Natural killer cell (primary cell): ENCODE results near the gene CYSRT1. TPM values are rescaled to one million over a fixed set of nuclear protein-coding genes. Genes with fewer than 3 reads are reported as not detected.
A peak's percentile ranks its signal among the peaks of the same experiment; 100 is the strongest.

ENCODE experiments used
- ATAC-seq, 3 donors: fragments of 150-1000 bp in 2 of 3; fragments of 200-7000 bp in 1 of 3; cut with Tn5 transposase; 1 replicate in 1 of 3; 2 replicates in 2 of 3; pipeline ENCODE4 v1.10.0; 2021; ENCODE audit warnings: mild to moderate bottlenecking in 2 of 3, moderate library complexity in 2 of 3
- DNase-seq, 2 donors: peaks; one replicate each; pipeline versions ENCODE4 v3.0.0 to v3.0.0-alpha.2; 2013 to 2021; ENCODE audit warnings: mixed read lengths in 1 of 2
- H3K27ac ChIP-seq: one replicate; pipeline ENCODE4 v1.5.1; 2013; ENCODE audit warnings: mild to moderate bottlenecking, low read length
- H3K27me3 ChIP-seq: one replicate; pipeline ENCODE4 v1.6.1; 2013; ENCODE audit warnings: low read length; ENCODE audit not compliant: control insufficient read depth, insufficient read depth
- H3K36me3 ChIP-seq: one replicate; pipeline ENCODE4 v1.6.1; 2013; ENCODE audit warnings: low read length; ENCODE audit not compliant: control insufficient read depth, insufficient read depth
- H3K4me1 ChIP-seq: one replicate; pipeline ENCODE4 v1.6.1; 2013; ENCODE audit warnings: low read length; ENCODE audit not compliant: control insufficient read depth, insufficient read depth
- H3K4me3 ChIP-seq: one replicate; pipeline ENCODE4 v1.5.1; 2013; ENCODE audit warnings: low read length
- H3K9me3 ChIP-seq: one replicate; pipeline ENCODE4 v1.6.1; 2013; ENCODE audit warnings: low read length; ENCODE audit not compliant: control insufficient read depth, insufficient read depth
- H3K27ac Mint-ChIP-seq, 2 donors: one replicate each; pipeline ENCODE4 v1.8.0; 2022; ENCODE audit warnings: mild to moderate bottlenecking in 2 of 2, mixed read lengths in 2 of 2, moderate library complexity in 1 of 2
- H3K27me3 Mint-ChIP-seq, 2 donors: one replicate each; pipeline ENCODE4 v1.8.0; 2022; ENCODE audit warnings: low read depth in 2 of 2, mixed read lengths in 2 of 2
- H3K36me3 Mint-ChIP-seq: one replicate; pipeline ENCODE4 v1.8.0; 2022; ENCODE audit warnings: mixed read lengths
- H3K4me1 Mint-ChIP-seq, 2 donors: one replicate each; pipeline ENCODE4 v1.8.0; 2022; ENCODE audit warnings: mixed read lengths in 2 of 2
- H3K4me3 Mint-ChIP-seq: one replicate; pipeline ENCODE4 v1.8.0; 2022; ENCODE audit warnings: mild to moderate bottlenecking, moderate library complexity, mixed read lengths
- H3K9me3 Mint-ChIP-seq, 2 donors: one replicate each; pipeline ENCODE4 v1.8.0; 2022; ENCODE audit warnings: mixed read lengths in 2 of 2
- CTCF ChIP-seq: fragments of 200-600 bp; IDR thresholded peaks from one replicate; pipeline ENCODE4 v1.8.0; 2022; ENCODE audit warnings: antibody characterized with exemption
- WGBS: methylation state at CpG from one replicate; pipeline ENCODE4 v1.1.7; 2013; ENCODE audit warnings: missing lambda C conversion rate; ENCODE audit not compliant: insufficient coverage; 5-methylcytosine and 5-hydroxymethylcytosine counted together
- intact Hi-C: fragments of 100-400 bp; cut with micrococcal nuclease; formaldehyde crosslinking; loops from one replicate; pipeline ENCODE4 v1.14.2; 2022
- total RNA-seq, 4 donors: library from RNA; stranded (reverse); fragments of 120-200 nt in 1 of 4; gene quantifications; one replicate each; pipeline versions ENCODE4 v1.2.3 to v1.2.4, GENCODE V29; 2013 to 2022

Gene CYSRT1
- total RNA-seq, 3 donors from 2014 or later (not counting 1 experiment from before 2014, with no cell fraction given): 0.38 TPM; not detected in 2

- H3K4me3 ChIP-seq: no peak overlapping the region
- intact Hi-C loops: no loop called here
- Mint-ChIP-seq H3K27me3 (no peaks in the 10 kb centered on the region), H3K4me1 (peaks cover 20 to 39% of the 10 kb centered on the region in 2 donors), H3K27ac (peak overlapping the region; percentile 70 to 83), H3K36me3 (no peaks in the 10 kb centered on the region), H3K9me3 (no peaks in the 10 kb centered on the region), H3K4me3 (peak overlapping the region; percentile 63)
- peaks cover 23% of the 10 kb centered on the region for H3K36me3 ChIP-seq
- peaks cover 40% of the 10 kb centered on the region for H3K4me1 ChIP-seq
- WGBS: 85% methylated on average over 9 of the region's 9 CpGs
- TF ChIP-seq CTCF: no peak
- H3K27ac ChIP-seq: peak overlapping the region; percentile 88
- no peak for DNase-seq
- no peaks in the 10 kb centered on the region for H3K27me3 ChIP-seq
- no peaks in the 10 kb centered on the region for H3K9me3 ChIP-seq
- no peak for ATAC-seq
Measured at GRCh38 chr9:137190315-137190856, 34.6 kb upstream of the CYSRT1 start.

GRCh38 chr9:137191245-137191644, 33.7 kb upstream of the CYSRT1 start:
- 84% methylated on average over 3 of the region's 3 CpGs for WGBS
- H3K9me3 ChIP-seq: no peaks in the 10 kb centered on the region
- H3K27me3 Mint-ChIP-seq: no peaks in the 10 kb centered on the region
- ATAC-seq: no peak
- no peak overlapping the region for H3K4me3 ChIP-seq
- peaks cover 16% of the 10 kb centered on the region for H3K36me3 ChIP-seq
- no peaks in the 10 kb centered on the region for H3K9me3 Mint-ChIP-seq
- H3K27ac ChIP-seq: no peak overlapping the region
- no peak overlapping the region for H3K4me3 Mint-ChIP-seq
- no peak for DNase-seq
- H3K36me3 Mint-ChIP-seq: no peaks in the 10 kb centered on the region
- intact Hi-C loops: no loop called here
- no peak for TF ChIP-seq CTCF
- H3K4me1 Mint-ChIP-seq: peaks cover 20 to 39% of the 10 kb centered on the region in 2 donors
- H3K4me1 ChIP-seq: peaks cover 33% of the 10 kb centered on the region
- H3K27me3 ChIP-seq: no peaks in the 10 kb centered on the region
- peak overlapping the region; percentile 70 to 83 for H3K27ac Mint-ChIP-seq

GRCh38 chr9:137191691-137192447, 33.1 kb upstream of the CYSRT1 start:
- Histone ChIP-seq H3K4me3 (no peak overlapping the region), H3K27ac (no peak overlapping the region), H3K4me1 (peaks cover 27% of the 10 kb centered on the region), H3K27me3 (no peaks in the 10 kb centered on the region), H3K36me3 (peaks cover 16% of the 10 kb centered on the region), H3K9me3 (no peaks in the 10 kb centered on the region)
- Mint-ChIP-seq H3K27ac (peak overlapping the region in 1 of 2 donors; percentile 83), H3K9me3 (no peaks in the 10 kb centered on the region), H3K27me3 (no peaks in the 10 kb centered on the region), H3K4me1 (peaks cover 16 to 41% of the 10 kb centered on the region in 2 donors), H3K4me3 (no peak overlapping the region), H3K36me3 (no peaks in the 10 kb centered on the region)
- no peak for TF ChIP-seq CTCF
- WGBS: 95% methylated on average over 22 of the region's 22 CpGs
- ATAC-seq (no peak), DNase-seq (no peak)
- intact Hi-C loops: no loop called here
